ENCODE results near the gene PCDH12.
A peak's percentile ranks its signal among the peaks of the same experiment; 100 is the strongest.

- peak; percentile 69 to 82 (median 79) for TF ChIP-seq CTCF (IDR thresholded peaks at IDR 0.05 in 2 of 3, conservative IDR thresholded peaks at IDR 0.05 in 1 of 3; ENCODE audit: borderline replicate concordance in 1 of 3, insufficient read depth in 1 of 3, low read depth in 2 of 3, low read length in 2 of 3)
- TF ChIP-seq EZH2phosphoT487 (IDR thresholded peaks at IDR 0.05; ENCODE audit: borderline replicate concordance): no peak
- TF ChIP-seq EZH2 (IDR thresholded peaks at IDR 0.05): no peak
- TF ChIP-seq TCF7L2 (IDR thresholded peaks at IDR 0.05; ENCODE audit: borderline replicate concordance, extremely low read depth, insufficient read depth, insufficient read length): no peak
- no peak for TF ChIP-seq POLR2A (IDR thresholded peaks at IDR 0.05; ENCODE audit: borderline replicate concordance, extremely low read depth, insufficient read depth, insufficient read length)
- no peak for TF ChIP-seq SP1 (IDR thresholded peaks at IDR 0.05; ENCODE audit: low read depth)
These were observed 34.5 kb upstream of the PCDH12 start for GRCh38 chr5:141992349-141992963.

All from HCT116 (cell line).